Colonic mucosa (tissue), 4 donors: Measurements from ENCODE around the gene SPTB. TPM values are rescaled to one million over a fixed set of nuclear protein-coding genes. Genes with fewer than 3 reads are reported as not detected.

Experiments
- DNase-seq: peaks from one replicate; pipeline ENCODE4 v3.0.0-alpha.2; 2020
- H3K27ac ChIP-seq: fragments of 200-600 bp; one replicate; pipeline ENCODE4 v1.8.0; 2021
- H3K27me3 ChIP-seq: fragments of 200-600 bp; one replicate; pipeline ENCODE4 v1.8.0; 2021
- H3K36me3 ChIP-seq: fragments of 200-600 bp; one replicate; pipeline ENCODE4 v1.8.0; 2021
- H3K4me1 ChIP-seq: fragments of 200-600 bp; one replicate; pipeline ENCODE4 v1.8.0; 2021; ENCODE audit warnings: mild to moderate bottlenecking
- H3K4me3 ChIP-seq: fragments of 200-600 bp; one replicate; pipeline ENCODE4 v1.8.0; 2021
- H3K9ac ChIP-seq, 2 donors: one replicate each; pipeline ENCODE4 v1.7.0; 2013; ENCODE audit warnings: control low read depth in 2 of 2, low read depth in 2 of 2, low read length in 2 of 2
- H3K9me3 ChIP-seq: fragments of 200-600 bp; one replicate; pipeline ENCODE4 v1.8.0; 2021
- intact Hi-C: fragments of 100-400 bp; cut with DNase I; formaldehyde crosslinking; loops from one replicate; pipeline ENCODE4 v1.14.1; 2022
- total RNA-seq, 2 donors: library from RNA; stranded (reverse); fragmentation: NEBNext Ultra II Directional in 1 of 2; extraction: Animal tissue kit (Norgen Biotek cat#: 25700) in 1 of 2; gene quantifications; one replicate each; pipeline ENCODE4 v1.2.1, GENCODE V29; 2021
- TF ChIP-seq, protein P1 (sequence below): fragments of 200-600 bp; IDR thresholded peaks from one replicate; pipeline ENCODE4 v1.8.0; 2022; ENCODE audit warnings: antibody characterized with exemption, mild to moderate bottlenecking
- donor health status: healthy.
- donor health status: DM: no; HTN: no; CAD: no.
- donor health status: DM: no; HTN: no; CAD: no.

SPTB gene
- total RNA-seq, 2 donors from 2014 or later, result 0.42 to 0.52 TPM

DNA sequence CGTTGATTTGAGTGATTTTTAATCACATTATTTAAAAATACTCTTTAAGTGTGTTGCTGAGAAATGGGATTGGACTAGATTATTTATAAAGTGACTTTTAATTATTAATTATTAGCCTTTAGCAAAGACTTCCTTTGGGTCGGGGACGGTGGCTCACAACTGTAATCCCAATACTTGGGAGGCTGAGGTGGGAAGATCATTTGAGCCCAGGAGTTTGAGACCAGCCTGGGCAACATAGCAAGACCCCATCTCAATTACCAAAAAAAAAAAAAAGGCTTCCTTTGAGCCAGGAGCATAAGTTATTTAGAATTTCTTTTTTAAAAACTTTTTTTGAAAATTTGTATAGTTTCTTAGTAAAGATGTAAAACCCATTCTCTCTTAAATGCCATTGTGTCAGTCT, 43.3 kb upstream of the SPTB start:
- no peak overlapping the region for H3K27ac ChIP-seq
- no peak overlapping the region for H3K9ac ChIP-seq
- H3K9me3 ChIP-seq, result no peaks in the 10 kb centered on the region
- H3K4me1 ChIP-seq, result no peaks in the 10 kb centered on the region
- DNase-seq, result no peak
- H3K4me3 ChIP-seq, result no peak overlapping the region
- no peaks in the 10 kb centered on the region for H3K27me3 ChIP-seq
- intact Hi-C loops, result no loop called here
- H3K36me3 ChIP-seq, result no peaks in the 10 kb centered on the region
- TF ChIP-seq, protein P1, sequence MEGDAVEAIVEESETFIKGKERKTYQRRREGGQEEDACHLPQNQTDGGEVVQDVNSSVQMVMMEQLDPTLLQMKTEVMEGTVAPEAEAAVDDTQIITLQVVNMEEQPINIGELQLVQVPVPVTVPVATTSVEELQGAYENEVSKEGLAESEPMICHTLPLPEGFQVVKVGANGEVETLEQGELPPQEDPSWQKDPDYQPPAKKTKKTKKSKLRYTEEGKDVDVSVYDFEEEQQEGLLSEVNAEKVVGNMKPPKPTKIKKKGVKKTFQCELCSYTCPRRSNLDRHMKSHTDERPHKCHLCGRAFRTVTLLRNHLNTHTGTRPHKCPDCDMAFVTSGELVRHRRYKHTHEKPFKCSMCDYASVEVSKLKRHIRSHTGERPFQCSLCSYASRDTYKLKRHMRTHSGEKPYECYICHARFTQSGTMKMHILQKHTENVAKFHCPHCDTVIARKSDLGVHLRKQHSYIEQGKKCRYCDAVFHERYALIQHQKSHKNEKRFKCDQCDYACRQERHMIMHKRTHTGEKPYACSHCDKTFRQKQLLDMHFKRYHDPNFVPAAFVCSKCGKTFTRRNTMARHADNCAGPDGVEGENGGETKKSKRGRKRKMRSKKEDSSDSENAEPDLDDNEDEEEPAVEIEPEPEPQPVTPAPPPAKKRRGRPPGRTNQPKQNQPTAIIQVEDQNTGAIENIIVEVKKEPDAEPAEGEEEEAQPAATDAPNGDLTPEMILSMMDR, result no peak

DNA sequence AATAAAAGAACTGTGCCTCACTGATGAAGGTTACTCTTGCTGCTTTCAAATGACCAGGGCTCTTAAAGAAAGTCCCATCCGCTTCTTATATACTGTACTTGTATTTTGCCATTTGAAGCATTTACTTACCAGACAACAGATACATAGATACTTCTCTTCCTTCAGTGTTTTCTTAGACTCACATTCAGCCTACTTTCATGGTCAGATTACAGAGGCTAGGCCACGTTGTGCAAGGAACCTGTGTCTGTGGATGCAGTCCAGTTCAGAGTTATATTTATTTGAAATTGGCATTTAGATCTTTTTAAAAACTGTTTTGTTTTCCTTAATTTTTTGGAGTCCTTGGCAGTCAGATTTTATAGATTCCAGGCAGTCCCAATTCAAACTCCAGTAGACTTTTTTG, 40.8 kb upstream of the SPTB start:
- no peak overlapping the region for H3K4me3 ChIP-seq
- peaks cover 3% of the 10 kb centered on the region for H3K4me1 ChIP-seq
- no peak overlapping the region for H3K27ac ChIP-seq
- no peaks in the 10 kb centered on the region for H3K27me3 ChIP-seq
- H3K36me3 ChIP-seq, result no peaks in the 10 kb centered on the region
- intact Hi-C loops, result no loop called here
- H3K9me3 ChIP-seq, result no peaks in the 10 kb centered on the region
- H3K9ac ChIP-seq, result no peak overlapping the region
- TF ChIP-seq, protein P1, result no peak
- DNase-seq, result no peak

DNA sequence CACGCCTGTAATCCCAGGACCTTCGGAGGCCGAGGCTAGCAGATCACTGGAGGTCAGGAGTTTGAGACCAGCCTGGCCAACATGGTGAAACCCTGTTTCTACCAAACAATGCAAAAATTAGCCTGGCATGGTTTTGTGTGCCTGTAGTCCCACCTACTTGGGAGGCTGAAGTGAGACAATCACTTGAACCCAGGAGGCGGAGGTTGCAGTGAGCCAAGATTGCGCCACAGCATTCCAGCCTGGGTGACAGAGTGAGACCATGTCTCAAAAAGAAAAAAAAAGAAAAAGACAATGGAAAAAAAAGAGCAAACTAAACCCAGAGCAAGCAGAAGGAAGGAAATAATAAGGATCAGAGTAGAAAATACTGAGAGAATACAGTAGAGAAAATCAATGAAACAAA, 39.9 kb upstream of the SPTB start:
- Histone ChIP-seq H3K27ac (no peak overlapping the region), H3K9me3 (no peaks in the 10 kb centered on the region), H3K4me3 (no peak overlapping the region), H3K9ac (no peak overlapping the region), H3K27me3 (no peaks in the 10 kb centered on the region), H3K36me3 (no peaks in the 10 kb centered on the region), H3K4me1 (peaks cover 6% of the 10 kb centered on the region)
- no peak for DNase-seq
- intact Hi-C loops, result loop anchor here (10.0 kb wide), 1 partner anchor 65 kb away; the partner anchor contains the start of gene FNTB
- TF ChIP-seq, protein P1, result no peak

GRCh38 chr14:64919215-64919614, 39.5 kb upstream of the SPTB start:
- Histone ChIP-seq H3K27ac (no peak overlapping the region), H3K4me1 (peaks cover 6% of the 10 kb centered on the region)
- TF ChIP-seq, protein P1, result no peak

DNA sequence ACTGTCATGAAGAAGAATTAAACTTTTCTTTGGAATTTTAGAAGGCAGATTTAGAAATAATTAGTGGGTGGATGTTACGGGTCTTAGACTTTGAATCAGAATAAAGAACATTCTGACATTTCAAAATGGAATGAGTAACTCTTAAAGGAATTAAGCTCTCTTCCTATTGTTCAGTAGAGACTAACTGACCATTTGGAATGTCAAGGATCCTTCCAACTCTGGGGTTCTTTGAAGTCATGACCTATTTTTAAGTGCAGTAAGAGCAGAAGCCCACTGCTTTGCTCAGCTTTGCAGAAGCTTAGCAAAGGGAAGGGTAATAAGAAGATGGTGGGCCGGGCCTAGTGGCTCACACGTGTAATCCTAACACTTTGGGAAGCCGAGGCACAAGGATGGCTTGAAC, 38.5 kb upstream of the SPTB start:
- intact Hi-C loops, result loop anchor here (10.0 kb wide), 1 partner anchor 67 kb away; the partner anchor contains the start of gene FNTB
- Histone ChIP-seq H3K9ac (no peak overlapping the region), H3K4me1 (peaks cover 6% of the 10 kb centered on the region), H3K36me3 (no peaks in the 10 kb centered on the region), H3K4me3 (no peak overlapping the region), H3K27me3 (no peaks in the 10 kb centered on the region), H3K27ac (no peak overlapping the region), H3K9me3 (no peaks in the 10 kb centered on the region)
- TF ChIP-seq, protein P1, result no peak
- no peak for DNase-seq

More at GRCh38 chr14:64919215-64919614, 39.5 kb upstream of the SPTB start:
- Histone ChIP-seq H3K27me3 (no peaks in the 10 kb centered on the region), H3K9me3 (no peaks in the 10 kb centered on the region), H3K9ac (no peak overlapping the region), H3K36me3 (no peaks in the 10 kb centered on the region), H3K4me3 (no peak overlapping the region)
- intact Hi-C loops, result loop anchor here (10.0 kb wide), 1 partner anchor 66 kb away; the partner anchor contains the start of gene FNTB
- DNase-seq, result no peak
